HG03095 (cell line): ENCODE data around the gene MAPRE2.

ENCODE experiments used
- ATAC-seq: cut with Tn5 transposase; IDR thresholded peaks from one replicate; pipeline ENCODE4 v1.9.1; 2021; ENCODE audit warnings: moderate library complexity; ENCODE audit not compliant: unreplicated experiment

The MAPRE2 gene

GRCh38 chr18:35061336-35061735, 20.1 kb downstream of the MAPRE2 start:
- no peak for ATAC-seq

GRCh38 chr18:35061804-35062203, 20.6 kb downstream of the MAPRE2 start:
- no peak for ATAC-seq

GRCh38 chr18:35062408-35062807, 21.2 kb downstream of the MAPRE2 start:
- no peak for ATAC-seq

- ATAC-seq = no peak
These were observed 22.9 kb downstream of the MAPRE2 start for GRCh38 chr18:35063875-35064690.

GRCh38 chr18:35067454-35067853, 26.2 kb downstream of the MAPRE2 start:
- ATAC-seq = no peak

GRCh38 chr18:35071819-35072247, 30.6 kb downstream of the MAPRE2 start:
- peak; percentile 64 for ATAC-seq

- ATAC-seq = no peak
These were observed 31.4 kb downstream of the MAPRE2 start for GRCh38 chr18:35072616-35073015.

GRCh38 chr18:35073186-35074105, 32.2 kb downstream of the MAPRE2 start:
- no peak for ATAC-seq

GRCh38 chr18:35074581-35074980, 33.4 kb downstream of the MAPRE2 start:
- no peak for ATAC-seq

- ATAC-seq = no peak
These were observed 33.9 kb downstream of the MAPRE2 start for GRCh38 chr18:35075132-35075531.

GRCh38 chr18:35076135-35076924, 35.1 kb downstream of the MAPRE2 start:
- ATAC-seq = no peak

- no peak for ATAC-seq
These were observed 36.7 kb downstream of the MAPRE2 start for GRCh38 chr18:35077937-35078336.

- no peak for ATAC-seq
These were observed 38.8 kb downstream of the MAPRE2 start for GRCh38 chr18:35080058-35080457.

GRCh38 chr18:35083174-35083712, 42.0 kb downstream of the MAPRE2 start:
- no peak for ATAC-seq

- ATAC-seq = no peak
These were observed 43.6 kb downstream of the MAPRE2 start for GRCh38 chr18:35084494-35085449.

GRCh38 chr18:35085450-35086380, 44.5 kb downstream of the MAPRE2 start:
- no peak for ATAC-seq

GRCh38 chr18:35086704-35087103, 45.5 kb downstream of the MAPRE2 start:
- ATAC-seq = no peak

GRCh38 chr18:35087726-35088125, 46.5 kb downstream of the MAPRE2 start:
- ATAC-seq = no peak

- no peak for ATAC-seq
These were observed 47.7 kb downstream of the MAPRE2 start for GRCh38 chr18:35088921-35089320.
